K562 (cell line): ENCODE results near the gene MFAP5. TPM values are rescaled to one million over a fixed set of nuclear protein-coding genes. Genes with fewer than 3 reads are reported as not detected.

Experiments used
- ATF7 ChIP-seq: fragments of 450-650 bp; IDR thresholded peaks from 2 replicates; pipeline ENCODE4 v1.7.1; 2014; ENCODE audit warnings: mild to moderate bottlenecking, moderate library complexity
- CGGBP1 ChIP-seq: fragments of 250-450 bp; sonication (Bioruptor Pico); IDR thresholded peaks from 2 replicates; pipeline ENCODE4 v1.9.0; 2021; ENCODE audit warnings: mild to moderate bottlenecking
- ETS2 ChIP-seq: IDR thresholded peaks from 2 replicates; pipeline ENCODE4 v1.6.1; 2016; ENCODE audit warnings: borderline replicate concordance, missing genetic modification characterization, mild to moderate bottlenecking, moderate library complexity, missing compliant biosample characterization; ENCODE audit not compliant: poor library complexity, severe bottlenecking
- HDAC2 ChIP-seq: fragments of 450-650 bp; IDR thresholded peaks from 2 replicates; pipeline ENCODE4 v1.6.1; 2016; ENCODE audit warnings: mild to moderate bottlenecking
- HES1 ChIP-seq: fragments of 450-650 bp; IDR thresholded peaks from 2 replicates; pipeline ENCODE4 v1.6.1; 2016; ENCODE audit warnings: low read depth, mild to moderate bottlenecking, moderate library complexity
- HMG20B ChIP-seq: fragments of 250-450 bp; sonication (Bioruptor Pico); IDR thresholded peaks from 2 replicates; pipeline ENCODE4 v1.5.0; 2021; ENCODE audit warnings: mild to moderate bottlenecking
- HOXB6 ChIP-seq: fragments of 250-450 bp; sonication (Bioruptor Pico); IDR thresholded peaks from 2 replicates; pipeline ENCODE4 v1.5.1; 2022; ENCODE audit warnings: mild to moderate bottlenecking, borderline replicate concordance
- LARP7 ChIP-seq: fragments of 450-650 bp; IDR thresholded peaks from 2 replicates; pipeline ENCODE4 v1.6.1; 2016
- MEF2A ChIP-seq: IDR thresholded peaks from 2 replicates; pipeline ENCODE4 v1.6.1; 2011; ENCODE audit warnings: low read depth, mild to moderate bottlenecking, low read length, moderate library complexity; ENCODE audit not compliant: control insufficient read depth
- MEF2D ChIP-seq: conservative IDR thresholded peaks from 2 replicates; pipeline ENCODE4 v1.6.1; 2016; ENCODE audit warnings: low read depth, missing genetic modification characterization, missing compliant biosample characterization
- POLR2A ChIP-seq: fragments of 450-650 bp; conservative IDR thresholded peaks from 2 replicates; pipeline ENCODE4 v1.6.1; 2016
- POLR2AphosphoS5 ChIP-seq: IDR thresholded peaks from 2 replicates; pipeline ENCODE4 v1.6.1; 2011; ENCODE audit warnings: mild to moderate bottlenecking, low read depth, low read length, moderate library complexity; ENCODE audit not compliant: control insufficient read depth, insufficient read depth
- SMARCE1 ChIP-seq: fragments of 450-650 bp; IDR thresholded peaks from 2 replicates; pipeline ENCODE4 v1.7.1; 2016; ENCODE audit warnings: mild to moderate bottlenecking
- TCF7L2 ChIP-seq: fragments of 150-350 bp; IDR thresholded peaks from 2 replicates; pipeline ENCODE4 v1.6.1; 2016; ENCODE audit warnings: low read depth, mild to moderate bottlenecking, low read length, moderate library complexity
- ZEB2 ChIP-seq: fragments of 450-650 bp; IDR thresholded peaks from 2 replicates; pipeline ENCODE4 v1.6.1; 2016
- ZNF134 ChIP-seq: fragments of 250-450 bp; sonication (Bioruptor Pico); conservative IDR thresholded peaks from 2 replicates; pipeline ENCODE4 v1.4.0; 2020
- ZNF57 ChIP-seq: fragments of 450-650 bp; formaldehyde crosslinking; IDR thresholded peaks from 2 replicates; pipeline ENCODE4 v1.4.0; 2020; ENCODE audit warnings: mild to moderate bottlenecking, moderate library complexity
- ZNF77 ChIP-seq: fragments of 250-450 bp; sonication (Bioruptor Pico); IDR thresholded peaks from 2 replicates; pipeline ENCODE4 v1.5.0; 2020
- polyA plus RNA-seq, 8 experiments: library from polyadenylated mRNA; depleted of rRNA in 4 of 8; stranded (reverse) in 5 of 8; unstranded in 3 of 8; fragments of >200 nt; fragmentation: Nextera tagmentation in 2 of 8; fragmentation: Illumina TruSeq in 1 of 8; extraction: Ambion mirVana in 2 of 8; extraction: Trizol in 1 of 8; gene quantifications; 2 replicates each; pipeline versions ENCODE4 v1.2.1 to v1.2.3, GENCODE V29; 2011 to 2014; ENCODE audit warnings: inconsistent platforms in 1 of 8, missing spikeins in 1 of 8
- total RNA-seq, 7 experiments: library from RNA; depleted of rRNA in 6 of 7; stranded (reverse); fragments of >200 nt in 6 of 7; fragmentation: Illumina TruSeq in 2 of 7; extraction: Trizol in 2 of 7; gene quantifications; 2 replicates each; pipeline versions ENCODE4 v1.2.1 to v1.2.3, GENCODE V29; 2011 to 2021; ENCODE audit warnings: low replicate concordance in 1 of 7
- TF ChIP-seq, protein P1 (sequence below): fragments of 450-650 bp; IDR thresholded peaks from 2 replicates; pipeline ENCODE4 v1.6.1; 2016; ENCODE audit warnings: mild to moderate bottlenecking, moderate library complexity

The MFAP5 gene
- total and polyA plus RNA-seq, 9 of the 15 experiments (the other 6 are each of a cell fraction or from before 2014, with no cell fraction given), result not detected

- no peak for TF ChIP-seq MEF2D
- no peak for TF ChIP-seq TCF7L2
- TF ChIP-seq ETS2 (tag), result no peak
- TF ChIP-seq ZNF134 (CRISPR knock-in tag), result no peak
- no peak for TF ChIP-seq CGGBP1 (CRISPR knock-in tag)
- no peak for TF ChIP-seq ATF7
- no peak for TF ChIP-seq LARP7
- TF ChIP-seq HMG20B (CRISPR knock-in tag), result no peak
- no peak for TF ChIP-seq ZNF77 (CRISPR knock-in tag)
- peak; percentile 78; the same call in 1 of the 2 replicates for TF ChIP-seq POLR2A
- TF ChIP-seq HDAC2, result no peak
- no peak for TF ChIP-seq ZEB2
- TF ChIP-seq POLR2AphosphoS5, result peak; percentile 35; the same call in 1 of the 2 replicates
- TF ChIP-seq HOXB6, result no peak
- TF ChIP-seq MEF2A, result no peak
- TF ChIP-seq ZNF57 (CRISPR knock-in tag), result 0 out of 2 replicates have a peak, but pooled peaks have one; percentile 64
- no peak for TF ChIP-seq SMARCE1
- 0 out of 2 replicates have a peak, but pooled peaks have one; percentile 20 for TF ChIP-seq HES1
- TF ChIP-seq, protein P1, sequence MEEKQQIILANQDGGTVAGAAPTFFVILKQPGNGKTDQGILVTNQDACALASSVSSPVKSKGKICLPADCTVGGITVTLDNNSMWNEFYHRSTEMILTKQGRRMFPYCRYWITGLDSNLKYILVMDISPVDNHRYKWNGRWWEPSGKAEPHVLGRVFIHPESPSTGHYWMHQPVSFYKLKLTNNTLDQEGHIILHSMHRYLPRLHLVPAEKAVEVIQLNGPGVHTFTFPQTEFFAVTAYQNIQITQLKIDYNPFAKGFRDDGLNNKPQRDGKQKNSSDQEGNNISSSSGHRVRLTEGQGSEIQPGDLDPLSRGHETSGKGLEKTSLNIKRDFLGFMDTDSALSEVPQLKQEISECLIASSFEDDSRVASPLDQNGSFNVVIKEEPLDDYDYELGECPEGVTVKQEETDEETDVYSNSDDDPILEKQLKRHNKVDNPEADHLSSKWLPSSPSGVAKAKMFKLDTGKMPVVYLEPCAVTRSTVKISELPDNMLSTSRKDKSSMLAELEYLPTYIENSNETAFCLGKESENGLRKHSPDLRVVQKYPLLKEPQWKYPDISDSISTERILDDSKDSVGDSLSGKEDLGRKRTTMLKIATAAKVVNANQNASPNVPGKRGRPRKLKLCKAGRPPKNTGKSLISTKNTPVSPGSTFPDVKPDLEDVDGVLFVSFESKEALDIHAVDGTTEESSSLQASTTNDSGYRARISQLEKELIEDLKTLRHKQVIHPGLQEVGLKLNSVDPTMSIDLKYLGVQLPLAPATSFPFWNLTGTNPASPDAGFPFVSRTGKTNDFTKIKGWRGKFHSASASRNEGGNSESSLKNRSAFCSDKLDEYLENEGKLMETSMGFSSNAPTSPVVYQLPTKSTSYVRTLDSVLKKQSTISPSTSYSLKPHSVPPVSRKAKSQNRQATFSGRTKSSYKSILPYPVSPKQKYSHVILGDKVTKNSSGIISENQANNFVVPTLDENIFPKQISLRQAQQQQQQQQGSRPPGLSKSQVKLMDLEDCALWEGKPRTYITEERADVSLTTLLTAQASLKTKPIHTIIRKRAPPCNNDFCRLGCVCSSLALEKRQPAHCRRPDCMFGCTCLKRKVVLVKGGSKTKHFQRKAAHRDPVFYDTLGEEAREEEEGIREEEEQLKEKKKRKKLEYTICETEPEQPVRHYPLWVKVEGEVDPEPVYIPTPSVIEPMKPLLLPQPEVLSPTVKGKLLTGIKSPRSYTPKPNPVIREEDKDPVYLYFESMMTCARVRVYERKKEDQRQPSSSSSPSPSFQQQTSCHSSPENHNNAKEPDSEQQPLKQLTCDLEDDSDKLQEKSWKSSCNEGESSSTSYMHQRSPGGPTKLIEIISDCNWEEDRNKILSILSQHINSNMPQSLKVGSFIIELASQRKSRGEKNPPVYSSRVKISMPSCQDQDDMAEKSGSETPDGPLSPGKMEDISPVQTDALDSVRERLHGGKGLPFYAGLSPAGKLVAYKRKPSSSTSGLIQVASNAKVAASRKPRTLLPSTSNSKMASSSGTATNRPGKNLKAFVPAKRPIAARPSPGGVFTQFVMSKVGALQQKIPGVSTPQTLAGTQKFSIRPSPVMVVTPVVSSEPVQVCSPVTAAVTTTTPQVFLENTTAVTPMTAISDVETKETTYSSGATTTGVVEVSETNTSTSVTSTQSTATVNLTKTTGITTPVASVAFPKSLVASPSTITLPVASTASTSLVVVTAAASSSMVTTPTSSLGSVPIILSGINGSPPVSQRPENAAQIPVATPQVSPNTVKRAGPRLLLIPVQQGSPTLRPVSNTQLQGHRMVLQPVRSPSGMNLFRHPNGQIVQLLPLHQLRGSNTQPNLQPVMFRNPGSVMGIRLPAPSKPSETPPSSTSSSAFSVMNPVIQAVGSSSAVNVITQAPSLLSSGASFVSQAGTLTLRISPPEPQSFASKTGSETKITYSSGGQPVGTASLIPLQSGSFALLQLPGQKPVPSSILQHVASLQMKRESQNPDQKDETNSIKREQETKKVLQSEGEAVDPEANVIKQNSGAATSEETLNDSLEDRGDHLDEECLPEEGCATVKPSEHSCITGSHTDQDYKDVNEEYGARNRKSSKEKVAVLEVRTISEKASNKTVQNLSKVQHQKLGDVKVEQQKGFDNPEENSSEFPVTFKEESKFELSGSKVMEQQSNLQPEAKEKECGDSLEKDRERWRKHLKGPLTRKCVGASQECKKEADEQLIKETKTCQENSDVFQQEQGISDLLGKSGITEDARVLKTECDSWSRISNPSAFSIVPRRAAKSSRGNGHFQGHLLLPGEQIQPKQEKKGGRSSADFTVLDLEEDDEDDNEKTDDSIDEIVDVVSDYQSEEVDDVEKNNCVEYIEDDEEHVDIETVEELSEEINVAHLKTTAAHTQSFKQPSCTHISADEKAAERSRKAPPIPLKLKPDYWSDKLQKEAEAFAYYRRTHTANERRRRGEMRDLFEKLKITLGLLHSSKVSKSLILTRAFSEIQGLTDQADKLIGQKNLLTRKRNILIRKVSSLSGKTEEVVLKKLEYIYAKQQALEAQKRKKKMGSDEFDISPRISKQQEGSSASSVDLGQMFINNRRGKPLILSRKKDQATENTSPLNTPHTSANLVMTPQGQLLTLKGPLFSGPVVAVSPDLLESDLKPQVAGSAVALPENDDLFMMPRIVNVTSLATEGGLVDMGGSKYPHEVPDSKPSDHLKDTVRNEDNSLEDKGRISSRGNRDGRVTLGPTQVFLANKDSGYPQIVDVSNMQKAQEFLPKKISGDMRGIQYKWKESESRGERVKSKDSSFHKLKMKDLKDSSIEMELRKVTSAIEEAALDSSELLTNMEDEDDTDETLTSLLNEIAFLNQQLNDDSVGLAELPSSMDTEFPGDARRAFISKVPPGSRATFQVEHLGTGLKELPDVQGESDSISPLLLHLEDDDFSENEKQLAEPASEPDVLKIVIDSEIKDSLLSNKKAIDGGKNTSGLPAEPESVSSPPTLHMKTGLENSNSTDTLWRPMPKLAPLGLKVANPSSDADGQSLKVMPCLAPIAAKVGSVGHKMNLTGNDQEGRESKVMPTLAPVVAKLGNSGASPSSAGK, result no peak
Measured at GRCh38 chr12:8697476-8698131, 35.0 kb upstream of the MFAP5 start, which contains the start of gene RIMKLB (continued).
